Measurements from ENCODE around the gene TEDDM1.

Gene TEDDM1

GRCh38 chr1:182376936-182377574 lies 23.4 kb downstream of the TEDDM1 start:
- no peak for DNase-seq

GRCh38 chr1:182374101-182374834 lies 26.2 kb downstream of the TEDDM1 start:
- no peak for DNase-seq

- no peak for DNase-seq
Observed at GRCh38 chr1:182370532-182370931, 29.9 kb downstream of the TEDDM1 start.

- no peak for DNase-seq
Observed at GRCh38 chr1:182368903-182369302, 31.6 kb downstream of the TEDDM1 start.

GRCh38 chr1:182368358-182368757 lies 32.1 kb downstream of the TEDDM1 start:
- no peak for DNase-seq

GRCh38 chr1:182367926-182368325 lies 32.5 kb downstream of the TEDDM1 start:
- DNase-seq = no peak

GRCh38 chr1:182366596-182366995 lies 33.9 kb downstream of the TEDDM1 start:
- no peak for DNase-seq

GRCh38 chr1:182359645-182360044 lies 40.8 kb downstream of the TEDDM1 start:
- no peak for DNase-seq

- peak; percentile 8 for DNase-seq
Observed at GRCh38 chr1:182357913-182358312, 42.6 kb downstream of the TEDDM1 start.

GRCh38 chr1:182357171-182357570 lies 43.3 kb downstream of the TEDDM1 start:
- no peak for DNase-seq

- no peak for DNase-seq
Observed at GRCh38 chr1:182355723-182356098, 44.8 kb downstream of the TEDDM1 start.

- DNase-seq = no peak
Observed at GRCh38 chr1:182351790-182352364, 48.6 kb downstream of the TEDDM1 start.

GRCh38 chr1:182350839-182351238 lies 49.6 kb downstream of the TEDDM1 start:
- DNase-seq = no peak

- DNase-seq = no peak
Observed at GRCh38 chr1:182348961-182349747, 51.3 kb downstream of the TEDDM1 start.

Data from NCI-H748 treated with DMSO at 0.1 percent for 48 hours (cell line).